ENCODE measurements around the gene CORO1C. TPM values are rescaled to one million over a fixed set of nuclear protein-coding genes. Genes with fewer than 3 reads are reported as not detected.

Gene CORO1C
- total RNA-seq = 10 to 100 TPM; 24.7 to 47.6 (median 30.9) TPM

- peak; percentile 96 to 98 for DNase-seq
- H3K27ac ChIP-seq = peak within 1 kb of the TSS; percentile 96 to 100 (median 100)
- no peaks in the 10 kb centered on the region for H3K36me3 ChIP-seq
- TF ChIP-seq POLR2A (IDR thresholded peaks at IDR 0.05) = peak; percentile 99 to 100
- TF ChIP-seq, protein P1, sequence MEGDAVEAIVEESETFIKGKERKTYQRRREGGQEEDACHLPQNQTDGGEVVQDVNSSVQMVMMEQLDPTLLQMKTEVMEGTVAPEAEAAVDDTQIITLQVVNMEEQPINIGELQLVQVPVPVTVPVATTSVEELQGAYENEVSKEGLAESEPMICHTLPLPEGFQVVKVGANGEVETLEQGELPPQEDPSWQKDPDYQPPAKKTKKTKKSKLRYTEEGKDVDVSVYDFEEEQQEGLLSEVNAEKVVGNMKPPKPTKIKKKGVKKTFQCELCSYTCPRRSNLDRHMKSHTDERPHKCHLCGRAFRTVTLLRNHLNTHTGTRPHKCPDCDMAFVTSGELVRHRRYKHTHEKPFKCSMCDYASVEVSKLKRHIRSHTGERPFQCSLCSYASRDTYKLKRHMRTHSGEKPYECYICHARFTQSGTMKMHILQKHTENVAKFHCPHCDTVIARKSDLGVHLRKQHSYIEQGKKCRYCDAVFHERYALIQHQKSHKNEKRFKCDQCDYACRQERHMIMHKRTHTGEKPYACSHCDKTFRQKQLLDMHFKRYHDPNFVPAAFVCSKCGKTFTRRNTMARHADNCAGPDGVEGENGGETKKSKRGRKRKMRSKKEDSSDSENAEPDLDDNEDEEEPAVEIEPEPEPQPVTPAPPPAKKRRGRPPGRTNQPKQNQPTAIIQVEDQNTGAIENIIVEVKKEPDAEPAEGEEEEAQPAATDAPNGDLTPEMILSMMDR (IDR thresholded peaks at IDR 0.05 in 4 of 5, conservative IDR thresholded peaks at IDR 0.05 in 1 of 5) = peak; percentile 82 to 97 (median 96)
- peak; percentile 66 to 73 for ATAC-seq
- H3K4me3 ChIP-seq = peak within 1 kb of the TSS; percentile 91 to 99 (median 96)
- no peaks in the 10 kb centered on the region for H3K9me3 ChIP-seq
- in situ Hi-C loops (cut with MboI; ENCODE audit: low sequenced_read_pairs in 4 of 4) (no loop called here), intact Hi-C loops (cut with DNase I; ENCODE audit: low total_unique reads) (loop anchor here (1.0 to 5.0 kb wide), 6 partner anchors 42 to 366 kb away; partner anchors contain the start of genes ISCU, SART3 and UNG)
- H3K4me1 ChIP-seq = peaks cover 34 to 38% of the 10 kb centered on the region in 2 donors
- H3K27me3 ChIP-seq = no peaks in the 10 kb centered on the region
Observed at GRCh38 chr12:108731105-108731865, at the start of gene CORO1C. TSS of gene CORO1C (minus strand) at chr12:108731518. CDS start at chr12:108701318, 30,200 bp downstream.

DNA sequence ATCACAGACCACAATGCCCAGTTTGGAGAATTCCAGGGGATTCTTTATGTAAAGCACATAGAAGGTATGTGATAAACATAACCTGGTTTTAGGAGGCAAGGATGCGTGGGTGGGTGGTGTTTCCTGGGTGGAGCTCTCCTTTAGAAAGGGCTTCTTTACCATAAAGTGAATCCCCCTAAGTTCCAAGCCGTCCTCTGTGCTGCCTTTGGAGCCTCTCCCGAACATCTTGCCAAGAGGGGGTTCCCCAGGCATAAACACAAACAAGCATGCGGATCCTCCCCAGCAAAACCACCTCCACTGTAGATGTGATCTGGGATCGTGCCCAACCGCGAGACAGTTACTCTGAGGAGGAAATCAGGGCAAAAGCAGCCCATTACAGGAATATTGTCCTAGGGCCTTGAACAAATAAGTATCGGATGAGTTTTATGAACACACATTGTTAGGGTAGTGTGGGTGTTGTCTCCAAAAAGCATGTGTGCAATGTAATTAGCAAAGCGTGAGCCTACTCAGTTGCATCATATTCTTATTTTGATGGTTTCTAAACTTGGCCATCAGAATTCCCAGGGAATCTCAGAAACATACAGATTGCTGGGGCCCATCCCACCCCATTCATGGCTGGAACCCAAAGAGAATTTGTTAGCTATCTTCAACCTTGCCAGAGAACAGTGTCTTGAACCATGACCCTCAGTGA, 48.8 kb upstream of the CORO1C start:
- no peaks in the 10 kb centered on the region for H3K9me3 ChIP-seq
- no peak for DNase-seq
- no peak overlapping the region for H3K4me3 ChIP-seq
- intact Hi-C loops (cut with DNase I; ENCODE audit: low total_unique reads) (no loop called here), in situ Hi-C loops (cut with MboI; ENCODE audit: low sequenced_read_pairs in 4 of 4) (no loop called here)
- H3K27ac ChIP-seq = peak overlapping the region in 3 of 4 donors; percentile 11 to 33 (median 24)
- H3K4me1 ChIP-seq = peaks cover 14 to 19% of the 10 kb centered on the region in 2 donors
- no peaks in the 10 kb centered on the region for H3K27me3 ChIP-seq
- ATAC-seq = no peak
- TF ChIP-seq POLR2A (IDR thresholded peaks at IDR 0.05) = no peak
- TF ChIP-seq, protein P1 (IDR thresholded peaks at IDR 0.05 in 4 of 5, conservative IDR thresholded peaks at IDR 0.05 in 1 of 5) = no peak
- H3K36me3 ChIP-seq = peaks cover 0 to 5% of the 10 kb centered on the region in 2 donors

DNA sequence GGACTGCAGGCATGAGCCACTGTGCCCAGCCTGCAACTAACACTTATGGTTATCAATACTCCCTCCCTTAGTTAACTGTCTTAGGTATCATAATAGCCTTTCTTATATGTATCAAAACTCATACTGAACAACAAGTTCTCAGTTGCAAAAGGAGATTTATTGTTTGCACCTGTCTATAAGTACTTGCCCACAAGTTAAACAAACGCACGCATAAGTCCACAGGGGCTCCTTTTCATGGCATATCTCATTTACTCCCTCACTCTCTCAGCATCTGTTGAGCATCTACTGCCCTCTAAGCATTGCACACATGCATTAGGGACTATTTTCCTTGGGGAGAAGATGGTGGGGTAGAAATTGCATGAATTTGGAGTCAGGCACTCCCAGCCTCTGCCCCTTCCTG, 46.7 kb upstream of the CORO1C start:
- ATAC-seq (no peak), DNase-seq (no peak)
- no peak for TF ChIP-seq POLR2A (IDR thresholded peaks at IDR 0.05)
- TF ChIP-seq, protein P1 (IDR thresholded peaks at IDR 0.05 in 4 of 5, conservative IDR thresholded peaks at IDR 0.05 in 1 of 5) = no peak
- Histone ChIP-seq H3K36me3 (peaks cover 0 to under 1% of the 10 kb centered on the region in 2 donors), H3K9me3 (no peaks in the 10 kb centered on the region), H3K27ac (no peak overlapping the region), H3K4me1 (peaks cover 22 to 33% of the 10 kb centered on the region in 2 donors), H3K27me3 (no peaks in the 10 kb centered on the region), H3K4me3 (no peak overlapping the region)
- in situ Hi-C loops (cut with MboI; ENCODE audit: low sequenced_read_pairs in 4 of 4) = no loop called here
- intact Hi-C loops (cut with DNase I; ENCODE audit: low total_unique reads) = no loop called here

GRCh38 chr12:108777156-108777555, 45.8 kb upstream of the CORO1C start:
- no peak for ATAC-seq
- peaks cover 31 to 42% of the 10 kb centered on the region in 2 donors for H3K4me1 ChIP-seq
- DNase-seq = no peak
- H3K27me3 ChIP-seq = no peaks in the 10 kb centered on the region
- TF ChIP-seq, protein P1 (IDR thresholded peaks at IDR 0.05 in 4 of 5, conservative IDR thresholded peaks at IDR 0.05 in 1 of 5) = no peak
- TF ChIP-seq POLR2A (IDR thresholded peaks at IDR 0.05) = no peak
- intact Hi-C loops (cut with DNase I; ENCODE audit: low total_unique reads) (no loop called here), in situ Hi-C loops (cut with MboI; ENCODE audit: low sequenced_read_pairs in 4 of 4) (no loop called here)
- H3K4me3 ChIP-seq = no peak overlapping the region
- H3K9me3 ChIP-seq = no peaks in the 10 kb centered on the region
- H3K36me3 ChIP-seq = no peaks in the 10 kb centered on the region
- H3K27ac ChIP-seq = peak overlapping the region in 1 of 4 donors; percentile 10
